HG03342 (cell line): ENCODE data around the gene RBBP8NL.

Experiments
- ATAC-seq: cut with Tn5 transposase; IDR thresholded peaks from one replicate; pipeline ENCODE4 v1.9.1; 2021; ENCODE audit warnings: mild to moderate bottlenecking, moderate library complexity; ENCODE audit not compliant: unreplicated experiment

Gene RBBP8NL

DNA sequence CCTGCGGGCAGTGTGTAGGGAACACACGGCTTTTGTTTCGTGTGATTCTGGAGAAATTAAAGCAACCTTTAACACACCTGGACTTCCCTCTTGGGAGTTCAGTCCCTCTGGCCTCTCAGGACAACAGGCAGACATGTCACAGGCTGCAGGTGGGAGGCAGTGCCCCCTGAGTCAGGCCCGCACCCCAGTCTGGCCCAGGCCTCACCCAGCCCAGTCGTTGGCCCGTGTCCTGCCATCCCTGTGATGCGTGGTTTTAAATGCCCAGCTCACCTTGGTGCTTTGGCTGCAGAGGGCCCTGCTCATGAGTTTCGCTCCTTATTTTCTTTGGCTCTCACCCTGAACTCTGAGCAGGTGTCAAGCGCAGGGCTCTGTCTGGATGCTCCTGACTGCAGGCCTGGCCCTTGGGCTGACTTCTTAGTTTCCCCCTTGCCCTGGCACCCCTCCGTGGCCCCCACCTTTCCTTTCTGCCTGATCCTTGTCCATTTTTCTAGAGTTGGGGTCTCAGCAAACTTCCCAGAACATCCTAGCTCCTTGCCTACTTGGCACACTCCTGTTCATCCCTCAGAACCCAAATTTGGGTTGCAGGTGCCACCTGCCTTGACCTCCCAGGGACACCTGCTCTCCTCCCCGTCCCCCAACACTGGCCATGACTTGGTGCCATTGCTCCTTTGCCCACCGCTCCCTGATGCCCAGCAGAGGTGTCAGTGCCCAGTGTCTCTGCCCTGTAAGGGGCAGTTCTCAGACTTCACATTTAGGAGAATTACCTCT is 18.1 kb downstream of the RBBP8NL start:
- no peak for ATAC-seq

DNA sequence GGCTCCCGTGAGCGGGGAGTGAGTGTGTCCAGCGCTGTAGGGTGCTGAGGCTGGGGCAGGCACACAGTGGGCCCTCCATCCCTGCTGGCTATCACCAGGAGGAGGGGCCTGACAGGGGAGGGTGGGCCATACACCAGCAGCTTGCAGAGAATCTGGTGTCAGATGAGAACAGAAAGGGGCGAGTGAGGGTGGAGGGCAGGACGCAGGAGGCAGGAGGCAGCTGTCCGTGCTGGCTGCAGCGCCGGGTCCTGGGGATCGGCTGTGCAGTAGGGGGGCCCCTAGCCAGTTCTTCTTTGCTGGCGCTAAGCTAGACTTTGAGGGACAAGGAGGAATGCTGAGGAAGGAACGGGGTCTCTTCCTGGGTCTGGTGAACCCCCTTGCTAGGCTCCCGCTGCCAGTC is 18.7 kb downstream of the RBBP8NL start:
- no peak for ATAC-seq

DNA sequence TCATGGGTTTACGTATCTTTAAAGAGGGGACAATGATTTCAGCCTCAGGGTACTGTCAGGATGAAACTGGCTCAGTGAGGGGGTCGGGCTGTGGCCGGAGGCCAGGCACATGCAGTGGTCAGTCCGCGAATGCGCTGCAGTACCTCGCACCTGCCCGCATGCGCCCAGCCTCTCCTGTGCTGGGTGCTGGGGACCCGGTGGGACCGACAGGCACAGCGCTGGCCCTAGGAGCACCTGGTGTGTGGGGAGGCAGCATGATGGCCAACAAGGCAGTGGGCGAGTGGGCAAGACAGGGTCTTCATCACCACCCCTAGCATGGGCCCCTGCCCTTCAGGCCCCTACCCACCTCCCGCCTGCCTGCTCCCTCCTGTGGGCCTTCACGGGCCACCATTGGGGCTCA is 19.3 kb downstream of the RBBP8NL start:
- no peak for ATAC-seq

DNA sequence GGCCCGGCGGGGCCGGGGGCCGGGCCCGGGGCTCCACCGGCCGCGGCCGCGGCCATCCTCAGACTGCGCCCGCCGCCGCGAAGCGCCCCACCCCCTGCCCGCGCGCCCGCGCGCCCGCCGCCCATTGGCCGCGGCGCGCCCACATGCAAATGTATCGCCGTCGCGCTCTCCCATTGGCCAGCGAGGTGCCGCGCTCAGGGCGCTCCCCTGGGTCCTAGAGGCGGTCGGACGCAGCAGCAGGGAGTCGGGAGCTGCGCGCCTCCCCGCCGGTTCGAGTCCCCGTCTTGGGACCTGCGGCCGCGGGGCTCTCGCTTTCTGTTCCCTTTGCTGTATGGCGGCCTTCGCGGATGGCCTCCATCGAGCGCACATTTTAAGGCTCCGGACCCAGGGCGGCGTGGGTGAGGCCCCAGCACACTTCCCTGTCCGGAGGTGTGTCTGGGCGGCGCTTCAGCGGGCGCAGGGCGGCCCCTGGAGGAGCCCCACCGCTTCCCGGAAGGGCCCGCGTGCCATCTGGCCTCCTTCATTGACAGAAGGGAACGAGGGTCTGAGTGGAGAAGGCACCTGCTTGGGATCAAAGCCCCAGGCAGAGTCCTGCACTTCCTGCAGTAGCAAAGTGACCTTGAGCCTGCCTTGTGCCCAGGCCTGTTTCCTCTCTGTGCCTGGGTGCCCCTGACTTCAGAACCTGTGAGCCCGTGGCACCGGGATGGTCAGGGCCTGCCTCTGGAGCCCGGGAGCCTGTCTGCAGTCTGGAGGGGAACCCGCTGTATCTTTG is 19.9 kb downstream of the RBBP8NL start, which contains the start of gene CABLES2:
TSS of gene CABLES2 (minus strand) at position 65 of the 772 bp plus-strand sequence. CDS start at position 56, 9 bp downstream.
- ATAC-seq, result peak; percentile 91

DNA sequence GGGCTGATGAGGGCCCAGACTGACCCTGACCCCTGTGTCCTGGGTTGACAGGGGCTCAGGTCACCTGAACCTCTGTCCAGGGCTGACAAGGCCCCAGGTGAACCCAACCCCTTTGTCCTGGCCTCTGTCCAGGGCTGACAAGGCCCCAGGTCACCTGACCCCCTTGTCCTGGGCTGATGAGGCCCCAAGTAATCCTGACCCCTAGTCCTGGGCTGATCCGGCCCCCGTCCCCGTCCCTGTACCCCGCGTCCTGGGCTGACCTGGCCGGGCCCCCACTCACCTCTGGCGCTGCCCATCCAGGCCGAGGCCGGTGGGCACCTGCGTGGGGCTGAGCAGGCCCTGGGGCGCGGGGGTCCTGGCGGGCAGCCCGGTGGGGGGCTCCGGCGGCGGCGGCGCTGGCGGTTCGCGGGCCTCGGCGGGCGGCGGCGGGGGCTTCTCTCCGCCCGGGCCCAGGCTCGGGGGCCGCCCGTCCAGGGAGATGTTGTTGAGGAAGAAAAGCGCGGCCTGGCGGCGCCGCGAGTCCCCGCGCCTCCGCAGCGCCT is 20.6 kb downstream of the RBBP8NL start:
- ATAC-seq, result no peak

DNA sequence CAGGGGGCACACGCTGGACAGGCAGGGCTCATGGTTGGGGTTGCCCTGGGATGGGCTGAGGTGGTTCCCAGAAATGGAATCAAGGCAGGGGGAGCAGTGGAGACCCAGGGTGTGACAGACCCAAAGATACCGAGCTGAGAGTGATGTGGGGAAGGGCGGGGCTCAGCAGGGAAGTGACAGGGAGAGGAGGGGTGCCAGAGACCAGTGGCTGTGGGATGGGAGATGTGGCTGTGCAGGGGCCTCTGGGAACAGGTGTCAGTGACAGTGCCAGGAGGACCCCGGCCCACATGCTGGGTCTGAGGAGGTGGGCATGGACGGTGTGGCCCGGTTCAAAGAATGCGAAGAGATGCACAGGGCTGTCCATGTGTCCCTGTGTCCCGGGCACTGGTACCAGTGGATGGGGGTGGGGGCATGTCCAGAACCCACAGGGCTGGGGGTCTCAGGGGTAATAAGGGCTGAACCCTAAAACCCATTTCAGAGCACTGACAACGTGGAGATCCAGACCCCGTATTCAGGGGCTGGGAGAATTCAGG is 21.3 kb downstream of the RBBP8NL start:
- no peak for ATAC-seq

DNA sequence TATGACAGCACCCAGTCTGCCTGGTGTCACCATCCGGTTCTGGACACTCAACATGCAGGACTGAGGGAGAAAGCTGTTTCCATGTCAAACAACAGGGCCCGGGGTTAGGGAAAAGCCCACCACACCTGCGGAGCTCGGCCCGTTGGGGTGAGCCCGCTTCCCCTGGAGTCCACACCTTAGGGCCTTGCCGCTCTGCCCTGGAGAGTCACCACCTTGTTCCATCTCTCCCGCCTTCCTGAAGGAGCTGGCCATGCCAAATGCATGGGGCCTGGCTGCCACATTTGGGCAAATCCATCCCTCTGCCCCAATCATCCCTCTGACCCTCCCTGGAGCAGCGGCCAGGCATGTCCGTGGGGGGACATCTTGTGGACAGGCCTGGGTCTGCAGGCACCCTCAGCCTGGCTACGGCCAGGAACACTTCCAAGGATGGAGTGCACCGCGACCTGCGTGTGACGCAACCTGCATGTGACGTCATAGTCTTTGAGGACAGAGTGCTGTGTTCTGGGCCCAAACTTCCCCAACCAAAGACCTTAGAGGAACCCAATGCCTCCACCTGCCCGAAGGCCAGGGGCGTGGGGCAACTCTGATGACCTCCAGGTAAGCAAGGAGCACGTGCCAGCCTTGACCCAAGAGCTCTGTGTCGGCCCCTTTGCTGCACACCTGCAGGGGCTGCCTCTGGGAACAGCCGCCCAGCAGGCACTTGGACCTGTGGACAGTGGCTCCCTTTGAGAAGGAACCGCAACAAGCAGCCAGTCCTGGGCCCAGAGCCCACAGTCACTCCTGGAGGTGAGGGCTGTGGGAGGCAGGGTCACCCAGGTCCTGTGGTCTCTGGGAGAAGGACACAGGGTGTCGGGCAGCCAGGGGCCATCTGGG is 22.0 kb downstream of the RBBP8NL start:
- ATAC-seq, result no peak

DNA sequence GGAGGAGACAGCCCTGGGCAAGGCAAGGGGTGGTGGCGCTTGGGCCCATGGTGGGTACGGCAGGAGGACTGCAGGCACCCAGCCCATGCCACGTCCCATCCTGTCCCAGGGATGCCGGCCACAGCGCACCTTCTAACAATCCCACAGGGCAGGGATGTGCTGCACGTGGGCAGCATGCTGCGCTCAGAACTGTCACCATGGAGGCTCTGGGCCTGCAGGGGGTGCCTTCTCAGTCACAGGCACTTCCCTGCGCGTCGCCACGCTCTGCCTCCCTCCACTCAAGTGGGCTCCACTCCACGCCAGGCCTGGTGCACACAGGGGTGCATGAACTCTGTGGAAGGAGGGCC is 22.6 kb downstream of the RBBP8NL start:
- no peak for ATAC-seq

DNA sequence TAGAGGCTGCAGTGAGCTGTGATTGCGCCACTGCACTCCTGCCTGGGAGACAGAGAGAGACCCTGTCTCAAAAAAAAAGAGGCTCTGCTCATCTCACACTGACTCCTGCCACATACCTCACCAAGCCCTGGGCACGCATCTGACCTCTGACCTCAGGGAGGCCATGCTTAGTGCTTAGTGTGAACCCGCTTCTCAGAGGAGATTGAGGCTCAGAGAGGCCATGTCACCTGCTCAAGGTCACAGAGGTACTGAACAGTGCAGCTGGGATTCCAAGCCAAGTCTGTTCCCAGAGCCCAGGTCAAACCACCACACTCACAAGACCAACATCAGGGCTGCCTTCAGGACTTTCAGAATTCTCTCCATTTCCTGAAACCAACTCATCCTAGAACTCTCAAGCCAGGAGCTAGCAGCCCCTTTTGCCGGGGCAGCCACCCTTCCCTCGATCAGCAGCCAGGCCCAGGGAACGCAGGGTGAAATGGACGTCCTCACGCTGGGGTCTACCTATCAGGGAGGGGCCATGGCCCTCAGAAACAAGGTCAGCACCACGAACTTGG is 23.1 kb downstream of the RBBP8NL start:
- no peak for ATAC-seq

DNA sequence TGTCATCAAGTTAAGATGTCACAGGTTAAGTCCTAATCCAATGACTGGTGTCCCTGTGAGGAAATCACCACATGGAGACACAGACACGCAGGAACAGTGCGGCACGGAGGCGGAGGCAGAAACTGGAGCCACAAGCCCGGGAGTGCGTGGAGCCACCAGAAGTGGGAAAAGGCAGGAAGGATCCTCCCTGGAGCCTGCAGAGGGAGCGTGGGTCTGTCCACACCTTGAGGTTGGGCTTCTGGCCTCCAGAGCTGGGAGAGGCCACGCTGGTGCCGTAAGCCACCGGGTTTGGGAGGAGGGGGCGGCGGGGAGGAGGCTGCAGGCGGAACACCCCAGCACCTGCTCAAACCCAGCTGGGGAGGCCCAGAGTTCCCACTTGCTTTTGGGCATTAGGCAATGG is 24.0 kb downstream of the RBBP8NL start:
- ATAC-seq, result no peak

DNA sequence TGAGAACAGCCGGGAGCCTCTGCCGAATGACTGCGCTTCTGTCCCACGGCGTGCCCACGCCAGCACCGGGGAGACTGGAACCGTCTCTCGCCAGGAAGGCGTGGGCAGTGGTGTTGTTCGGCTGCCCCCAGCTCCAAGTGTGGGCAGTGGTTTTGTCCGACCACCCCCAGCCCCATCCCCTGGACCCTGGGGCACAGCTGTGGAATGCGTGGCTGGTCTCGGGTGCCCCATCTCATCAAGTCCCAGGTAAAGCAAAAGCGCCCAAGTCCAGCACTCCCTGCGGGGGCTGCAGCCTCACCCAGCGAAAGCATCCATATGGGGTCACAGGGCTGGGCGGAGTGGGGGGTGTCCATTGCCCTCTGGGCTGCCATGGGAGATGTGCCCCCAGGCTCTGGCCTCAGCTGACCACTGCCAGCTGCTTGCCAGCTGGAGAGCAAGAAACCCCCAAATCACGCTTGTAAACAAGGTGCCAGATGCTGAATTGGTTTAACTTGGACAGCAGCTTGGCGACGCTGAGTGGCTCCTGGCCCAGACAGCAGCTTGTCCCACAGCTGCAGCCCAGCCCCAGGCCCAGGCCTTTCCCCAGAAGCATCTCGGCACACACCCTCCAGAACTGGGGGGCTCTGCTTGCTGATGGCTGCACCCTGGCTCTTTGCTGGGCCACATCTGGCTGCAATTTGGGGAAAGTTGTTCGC is 24.7 kb downstream of the RBBP8NL start:
- no peak for ATAC-seq

DNA sequence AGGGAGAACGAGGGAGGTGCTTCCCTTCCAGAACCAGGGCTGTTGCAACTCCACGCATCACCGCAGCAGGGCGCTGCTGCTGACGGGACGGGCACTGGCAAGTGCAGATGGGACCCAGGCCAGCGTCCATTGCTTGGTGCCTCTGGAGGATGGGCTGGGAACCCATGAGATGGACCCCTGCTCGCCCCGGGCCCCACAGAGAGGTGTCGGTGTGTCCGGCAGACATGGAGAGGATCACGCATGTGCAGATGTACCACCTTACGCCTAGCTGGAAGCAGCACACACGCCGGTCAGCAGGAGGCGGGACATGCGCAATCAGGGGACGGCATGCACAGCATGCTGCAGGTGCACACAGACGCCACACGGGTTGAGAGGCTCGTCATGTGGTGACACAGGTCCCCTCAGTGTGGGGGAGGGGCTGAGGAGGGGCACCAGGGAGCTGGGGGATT is 26.0 kb downstream of the RBBP8NL start:
- no peak for ATAC-seq

DNA sequence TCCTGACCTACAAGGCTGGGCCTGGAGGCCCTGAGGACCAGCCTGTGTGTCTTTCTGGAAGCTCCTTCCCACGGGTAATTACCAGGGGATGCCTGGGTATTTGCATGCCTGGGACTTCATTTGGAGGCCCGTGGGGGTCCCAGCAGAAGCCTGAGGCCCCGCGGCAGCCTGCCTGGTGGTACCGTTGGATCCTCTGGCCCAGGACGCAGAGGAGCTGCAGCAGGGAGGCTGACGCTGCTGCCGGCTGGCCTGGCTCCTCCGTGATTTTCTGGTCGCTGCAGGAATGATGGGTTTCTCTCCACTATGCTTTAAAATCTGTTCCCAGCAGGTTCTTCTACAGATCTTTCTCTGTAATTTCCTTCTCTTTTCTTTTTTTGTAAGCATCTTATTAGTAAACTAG is 26.8 kb downstream of the RBBP8NL start:
- ATAC-seq, result no peak

DNA sequence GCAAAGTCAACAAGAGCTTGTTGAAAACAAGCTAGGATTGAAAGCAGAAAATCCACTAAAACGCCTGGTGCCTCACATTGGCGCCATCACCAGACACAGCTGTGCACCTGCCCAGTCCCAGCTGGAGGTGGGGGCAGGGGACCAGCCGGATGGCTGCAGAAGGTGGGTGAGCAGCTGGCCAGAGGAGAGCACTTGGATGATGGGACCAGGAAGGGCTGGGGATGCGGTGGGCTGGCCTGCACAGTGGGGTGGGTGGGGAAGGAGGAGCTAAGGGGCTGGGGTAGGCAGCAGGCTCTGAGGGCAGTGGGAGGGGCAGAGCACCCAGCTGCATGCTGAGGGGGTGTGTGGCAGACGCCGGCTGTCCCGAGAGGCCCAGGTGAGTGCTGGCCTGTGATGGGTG is 27.3 kb downstream of the RBBP8NL start:
- ATAC-seq, result no peak

DNA sequence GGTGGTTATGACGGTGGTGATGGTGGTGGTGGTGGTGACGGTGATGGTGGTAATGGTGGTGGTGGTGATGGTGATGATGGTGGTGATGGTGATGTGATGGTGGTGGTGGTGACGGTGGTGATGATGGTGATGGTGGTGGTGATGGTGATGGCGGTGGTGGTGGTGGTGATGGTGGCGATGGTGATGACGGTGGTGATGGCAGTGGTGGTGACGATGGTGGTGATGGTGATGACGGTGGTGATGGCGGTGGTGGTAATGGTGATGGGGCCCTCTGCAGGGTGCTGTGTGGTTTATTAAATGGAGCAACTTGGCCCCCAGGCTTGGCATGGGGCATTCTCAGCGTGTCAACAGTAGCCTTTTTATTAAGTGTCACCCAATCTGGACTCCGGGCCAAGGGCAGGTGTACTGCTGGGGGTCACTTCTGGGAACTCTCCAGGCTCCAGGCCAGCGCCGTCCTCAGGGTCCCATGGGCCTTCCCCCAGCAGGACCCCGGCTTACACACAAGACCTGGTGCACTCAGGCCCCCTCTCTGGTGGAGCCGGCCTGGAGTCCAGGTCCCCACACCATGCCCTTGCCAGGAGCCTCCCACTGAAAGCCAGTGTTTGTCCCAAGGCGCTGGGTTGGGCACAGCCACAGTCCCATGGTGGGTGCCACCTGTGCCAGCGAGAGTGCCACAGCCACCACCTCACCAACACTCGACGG is 29.1 kb downstream of the RBBP8NL start:
- no peak for ATAC-seq

DNA sequence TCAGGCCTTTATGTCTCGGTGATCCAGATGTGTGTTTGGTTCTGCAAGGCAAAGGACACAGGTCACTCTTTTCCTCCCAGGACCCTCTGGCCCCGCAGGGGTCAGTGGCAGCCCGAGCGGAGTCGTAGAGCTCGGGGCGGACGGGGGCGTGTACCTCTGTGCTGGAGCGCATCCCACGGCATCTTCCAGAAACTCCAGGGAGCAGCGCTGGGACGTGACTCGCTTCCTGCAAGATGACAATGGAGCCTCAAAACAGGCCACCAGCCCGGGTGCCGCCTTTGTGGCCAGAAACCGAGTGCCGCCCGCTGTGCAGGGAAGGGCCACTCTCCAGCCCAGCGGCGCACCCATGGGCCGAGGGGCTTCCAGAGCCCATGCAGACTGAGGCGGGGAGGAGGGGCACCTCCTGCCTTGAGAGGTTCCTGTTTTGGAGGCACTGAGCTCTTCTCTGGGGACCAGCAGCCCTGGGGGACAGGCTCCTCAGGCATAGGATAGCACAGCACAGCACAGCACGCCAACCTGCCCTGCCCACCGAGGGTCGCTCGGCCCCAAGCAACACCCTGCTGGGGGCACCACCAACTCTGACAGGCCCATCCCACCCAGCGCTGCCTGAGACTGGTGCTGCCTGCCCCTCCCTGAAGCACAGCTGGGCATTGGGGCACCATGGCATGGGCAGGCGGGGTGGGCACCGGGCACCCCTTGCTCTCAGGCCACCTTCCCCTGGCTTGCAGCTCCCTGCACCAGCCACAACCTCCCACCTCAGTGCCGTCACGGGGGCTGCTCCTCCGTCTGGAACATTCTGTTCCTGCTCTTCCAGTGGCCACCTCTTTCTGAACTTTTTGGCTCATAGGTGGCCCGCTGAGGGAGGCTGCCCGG is 30.7 kb downstream of the RBBP8NL start:
- no peak for ATAC-seq

DNA sequence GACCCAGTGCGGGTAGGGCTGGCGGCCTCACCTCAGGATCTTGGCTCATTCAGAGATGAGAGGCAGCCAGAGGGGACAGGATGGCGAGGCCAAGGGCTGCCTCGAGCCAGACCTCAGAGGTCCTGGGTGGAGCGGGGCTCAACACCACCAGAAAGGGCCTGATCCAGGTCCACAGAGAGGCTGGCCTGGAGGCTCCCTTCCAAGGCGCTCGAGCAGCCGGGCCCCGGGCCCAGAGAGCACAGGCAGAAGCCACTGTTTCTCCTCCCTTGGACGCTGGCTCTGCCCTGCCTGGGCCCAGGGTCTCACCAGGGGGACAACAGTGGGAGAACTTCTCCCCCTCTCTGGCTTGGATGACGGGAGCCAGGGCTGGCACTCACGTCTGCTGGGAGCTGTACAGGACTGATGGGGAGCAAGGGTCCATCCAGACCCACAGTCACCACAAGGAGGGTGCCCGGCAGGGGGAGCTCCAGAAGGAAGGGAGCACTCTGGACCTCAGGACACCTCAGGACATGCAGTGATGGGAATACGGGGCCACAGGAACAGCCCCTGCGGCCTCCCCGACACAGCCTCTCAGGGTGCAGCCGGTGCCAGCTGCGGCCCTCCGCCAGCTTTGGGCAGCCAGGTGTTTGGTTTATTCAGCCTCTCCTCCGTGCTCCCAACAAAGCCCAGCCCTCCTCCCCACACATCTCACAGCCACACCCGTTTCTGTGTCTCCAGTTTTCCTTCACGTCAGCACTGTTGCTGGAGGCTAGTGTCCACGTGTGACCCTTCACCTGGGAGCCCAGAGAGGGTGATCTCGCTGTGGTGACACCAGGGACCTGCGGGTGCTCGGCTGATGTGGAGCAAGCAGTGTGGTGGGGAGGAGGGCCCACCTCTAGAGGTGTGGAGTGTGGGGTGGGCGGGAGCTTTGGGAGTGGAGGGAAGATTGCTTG is 31.8 kb downstream of the RBBP8NL start:
- no peak for ATAC-seq
